Right hindlimb (tissue), 1 donor: ENCODE measurements around the gene CUL7.
"Not testable (repeated sequence)": the region's sequence is repeated elsewhere in the genome, so short reads cannot be mapped to it uniquely, and the experiment has no call there.

Experiments used
- DNase-seq: peaks from one replicate; pipeline ENCODE4 v3.0.0-alpha.2; 2018

CUL7 gene

GRCh38 chr6:43043310-43043709 lies 10.3 kb downstream of the CUL7 start:
- DNase-seq, result no peak

GRCh38 chr6:43041475-43041874 lies 12.2 kb downstream of the CUL7 start:
- not testable (repeated sequence) for DNase-seq

GRCh38 chr6:43040542-43041257 lies 13.0 kb downstream of the CUL7 start:
- no peak for DNase-seq

- DNase-seq, result no peak
Observed at GRCh38 chr6:43038727-43039126, 14.9 kb downstream of the CUL7 start.

GRCh38 chr6:43037706-43038105 lies 15.9 kb downstream of the CUL7 start:
- DNase-seq, result no peak

GRCh38 chr6:43037197-43037596 lies 16.5 kb downstream of the CUL7 start:
- DNase-seq, result no peak

- DNase-seq, result no peak
Observed at GRCh38 chr6:43036712-43037111, 16.9 kb downstream of the CUL7 start.

- no peak for DNase-seq
Observed at GRCh38 chr6:43035495-43036194, 18.0 kb downstream of the CUL7 start.

- no peak for DNase-seq
Observed at GRCh38 chr6:43034190-43034525, 19.5 kb downstream of the CUL7 start.

GRCh38 chr6:43033496-43034189 lies 20.0 kb downstream of the CUL7 start:
- no peak for DNase-seq

GRCh38 chr6:43032326-43032725 lies 21.3 kb downstream of the CUL7 start:
- DNase-seq, result no peak

- DNase-seq, result no peak
Observed at GRCh38 chr6:43029120-43029519, 24.5 kb downstream of the CUL7 start.

- DNase-seq, result no peak
Observed at GRCh38 chr6:43026365-43026764, 27.3 kb downstream of the CUL7 start.

GRCh38 chr6:43024436-43024835 lies 29.2 kb downstream of the CUL7 start:
- DNase-seq, result no peak

GRCh38 chr6:43021270-43022047 lies 32.2 kb downstream of the CUL7 start, which contains the start of gene RRP36:
TSS of gene RRP36 (plus strand) at chr6:43021623. CDS start at chr6:43021655, 32 bp downstream.
- DNase-seq, result peak; percentile 88

GRCh38 chr6:43020847-43021246 lies 32.8 kb downstream of the CUL7 start:
- no peak for DNase-seq

- DNase-seq, result no peak
Observed at GRCh38 chr6:43020052-43020705, 33.5 kb downstream of the CUL7 start.

- DNase-seq, result no peak
Observed at GRCh38 chr6:43019152-43019551, 34.5 kb downstream of the CUL7 start.

- no peak for DNase-seq
Observed at GRCh38 chr6:43016943-43017334, 36.7 kb downstream of the CUL7 start.

GRCh38 chr6:43016176-43016942 lies 37.3 kb downstream of the CUL7 start:
- DNase-seq, result peak; percentile 35

GRCh38 chr6:43014434-43014909 lies 39.2 kb downstream of the CUL7 start:
- no peak for DNase-seq
